ENCODE results near the gene C6orf132.

The C6orf132 gene

GRCh38 chr6:42142118-42142835, at the start of gene C6orf132:
C6orf132 (minus strand) TSS chr6:42142620; CDS start chr6:42142444, 176 bp downstream.
- no peak within 1 kb of the TSS for H3K27ac Mint-ChIP-seq
- DNase-seq, result no peak

GRCh38 chr6:42190554-42191183, 48.2 kb upstream of the C6orf132 start:
- CTCF ChIA-PET, result no interaction called here

More at GRCh38 chr6:42142118-42142835, at the start of gene C6orf132:
- no peaks in the 10 kb centered on the region for H3K36me3 Mint-ChIP-seq
- peaks cover 62% of the 10 kb centered on the region for H3K27me3 Mint-ChIP-seq
- no peaks in the 10 kb centered on the region for H3K9me3 Mint-ChIP-seq
- CTCF ChIA-PET, result no interaction called here
- no peak within 1 kb of the TSS for H3K4me3 Mint-ChIP-seq
- peaks cover 4% of the 10 kb centered on the region for H3K4me1 Mint-ChIP-seq

GRCh38 chr6:42188406-42188805, 46.0 kb upstream of the C6orf132 start:
- Mint-ChIP-seq H3K27ac (no peak overlapping the region), H3K9me3 (no peaks in the 10 kb centered on the region), H3K4me1 (no peaks in the 10 kb centered on the region), H3K27me3 (no peaks in the 10 kb centered on the region), H3K36me3 (no peaks in the 10 kb centered on the region), H3K4me3 (no peak overlapping the region)
- no peak for DNase-seq
- CTCF ChIA-PET, result no interaction called here

More at GRCh38 chr6:42190554-42191183, 48.2 kb upstream of the C6orf132 start:
- Mint-ChIP-seq H3K4me3 (no peak overlapping the region), H3K4me1 (no peaks in the 10 kb centered on the region), H3K36me3 (no peaks in the 10 kb centered on the region), H3K27ac (no peak overlapping the region), H3K9me3 (no peaks in the 10 kb centered on the region), H3K27me3 (no peaks in the 10 kb centered on the region)
- DNase-seq, result no peak

GRCh38 chr6:42185597-42185996, 43.2 kb upstream of the C6orf132 start:
- Mint-ChIP-seq H3K4me1 (no peaks in the 10 kb centered on the region), H3K4me3 (no peak overlapping the region), H3K27ac (no peak overlapping the region), H3K27me3 (no peaks in the 10 kb centered on the region), H3K9me3 (no peaks in the 10 kb centered on the region), H3K36me3 (no peaks in the 10 kb centered on the region)
- CTCF ChIA-PET, result interaction anchor here (1.1 kb wide), 1 partner anchor 111 kb away, joined by 3 read pairs; no protein-coding TSS in a partner anchor
- no peak for DNase-seq

GRCh38 chr6:42184475-42184874, 42.1 kb upstream of the C6orf132 start:
- Mint-ChIP-seq H3K27ac (no peak overlapping the region), H3K36me3 (no peaks in the 10 kb centered on the region), H3K4me3 (no peak overlapping the region), H3K4me1 (no peaks in the 10 kb centered on the region), H3K9me3 (no peaks in the 10 kb centered on the region), H3K27me3 (peaks cover 7% of the 10 kb centered on the region)
- CTCF ChIA-PET, result no interaction called here
- no peak for DNase-seq

GRCh38 chr6:42182101-42182500, 39.7 kb upstream of the C6orf132 start:
- no peaks in the 10 kb centered on the region for H3K4me1 Mint-ChIP-seq
- CTCF ChIA-PET, result no interaction called here

GRCh38 chr6:42179945-42180313, 37.5 kb upstream of the C6orf132 start:
- Mint-ChIP-seq H3K9me3 (no peaks in the 10 kb centered on the region), H3K4me1 (no peaks in the 10 kb centered on the region), H3K27ac (no peak overlapping the region), H3K36me3 (no peaks in the 10 kb centered on the region), H3K4me3 (no peak overlapping the region), H3K27me3 (peaks cover 26% of the 10 kb centered on the region)
- no peak for DNase-seq
- CTCF ChIA-PET, result interaction anchor here (1.5 kb wide), 1 partner anchor 368 kb away, joined by 3 read pairs; no protein-coding TSS in a partner anchor

More at GRCh38 chr6:42182101-42182500, 39.7 kb upstream of the C6orf132 start:
- Mint-ChIP-seq H3K27me3 (peaks cover 26% of the 10 kb centered on the region), H3K36me3 (no peaks in the 10 kb centered on the region), H3K9me3 (no peaks in the 10 kb centered on the region), H3K4me3 (no peak overlapping the region), H3K27ac (no peak overlapping the region)
- no peak for DNase-seq

- Mint-ChIP-seq H3K9me3 (no peaks in the 10 kb centered on the region), H3K4me3 (no peak overlapping the region), H3K27ac (no peak overlapping the region), H3K36me3 (no peaks in the 10 kb centered on the region), H3K27me3 (peaks cover 26% of the 10 kb centered on the region), H3K4me1 (no peaks in the 10 kb centered on the region)
- DNase-seq, result no peak
- CTCF ChIA-PET, result interaction anchor here (1.5 kb wide), 1 partner anchor 368 kb away, joined by 3 read pairs; no protein-coding TSS in a partner anchor
Measured at GRCh38 chr6:42179261-42179944, 37.0 kb upstream of the C6orf132 start.

GRCh38 chr6:42177514-42178364, 35.3 kb upstream of the C6orf132 start:
- H3K4me3 Mint-ChIP-seq, result no peak overlapping the region
- H3K4me1 Mint-ChIP-seq, result no peaks in the 10 kb centered on the region
- CTCF ChIA-PET, result interaction anchor here (0.8 to 1.4 kb wide), 2 partner anchors 8 to 13 kb away, joined by 3 read pairs; no protein-coding TSS in a partner anchor
- H3K9me3 Mint-ChIP-seq, result no peaks in the 10 kb centered on the region
- peak; percentile 35 for DNase-seq
- H3K27ac Mint-ChIP-seq, result no peak overlapping the region
- H3K27me3 Mint-ChIP-seq, result peaks cover 31% of the 10 kb centered on the region
- no peaks in the 10 kb centered on the region for H3K36me3 Mint-ChIP-seq

GRCh38 chr6:42176981-42177380, 34.6 kb upstream of the C6orf132 start:
- no peak for DNase-seq
- CTCF ChIA-PET, result interaction anchor here (1.3 kb wide), 1 partner anchor 37 kb away, joined by 3 read pairs; no protein-coding TSS in a partner anchor

GRCh38 chr6:42175860-42176259, 33.4 kb upstream of the C6orf132 start:
- Mint-ChIP-seq H3K36me3 (no peaks in the 10 kb centered on the region), H3K27ac (no peak overlapping the region), H3K9me3 (no peaks in the 10 kb centered on the region), H3K4me1 (no peaks in the 10 kb centered on the region), H3K4me3 (no peak overlapping the region), H3K27me3 (peaks cover 31% of the 10 kb centered on the region)
- DNase-seq, result no peak
- CTCF ChIA-PET, result interaction anchor here (1.3 kb wide), 1 partner anchor 39 kb away, joined by 3 read pairs; no protein-coding TSS in a partner anchor

More at GRCh38 chr6:42176981-42177380, 34.6 kb upstream of the C6orf132 start:
- H3K4me3 Mint-ChIP-seq, result no peak overlapping the region
- no peaks in the 10 kb centered on the region for H3K36me3 Mint-ChIP-seq
- no peaks in the 10 kb centered on the region for H3K4me1 Mint-ChIP-seq
- H3K9me3 Mint-ChIP-seq, result no peaks in the 10 kb centered on the region
- peaks cover 31% of the 10 kb centered on the region for H3K27me3 Mint-ChIP-seq
- no peak overlapping the region for H3K27ac Mint-ChIP-seq

- H3K36me3 Mint-ChIP-seq, result no peaks in the 10 kb centered on the region
- no peak for DNase-seq
- H3K9me3 Mint-ChIP-seq, result no peaks in the 10 kb centered on the region
- CTCF ChIA-PET, result no interaction called here
- H3K27ac Mint-ChIP-seq, result peak within 1 kb of the TSS; percentile 9
- no peaks in the 10 kb centered on the region for H3K4me1 Mint-ChIP-seq
- no peak within 1 kb of the TSS for H3K4me3 Mint-ChIP-seq
- peaks cover 17% of the 10 kb centered on the region for H3K27me3 Mint-ChIP-seq
Measured at GRCh38 chr6:42173101-42173500, 30.7 kb upstream of the C6orf132 start, which contains the start of gene GUCA1A. GUCA1A (plus strand) TSS chr6:42173364; CDS start chr6:42173614, 250 bp downstream.

- CTCF ChIA-PET, result interaction anchor here (0.9 kb wide), 1 partner anchor 375 kb away, joined by 3 read pairs; no protein-coding TSS in a partner anchor
- H3K4me1 Mint-ChIP-seq, result no peaks in the 10 kb centered on the region
- no peak overlapping the region for H3K4me3 Mint-ChIP-seq
- H3K36me3 Mint-ChIP-seq, result no peaks in the 10 kb centered on the region
- H3K27me3 Mint-ChIP-seq, result peaks cover 10% of the 10 kb centered on the region
- H3K9me3 Mint-ChIP-seq, result no peaks in the 10 kb centered on the region
- H3K27ac Mint-ChIP-seq, result no peak overlapping the region
- no peak for DNase-seq
Measured at GRCh38 chr6:42171813-42172581, 29.6 kb upstream of the C6orf132 start.
